ENCODE measurements around the gene EPN2. TPM values are rescaled to one million over a fixed set of nuclear protein-coding genes. Genes with fewer than 3 reads are reported as not detected.
A peak's percentile ranks its signal among the peaks of the same experiment; 100 is the strongest.
"Not testable (repeated sequence)": the region's sequence is repeated elsewhere in the genome, so short reads cannot be mapped to it uniquely, and the experiment has no call there.

Gene EPN2
- total RNA-seq (2012; rRNA removed): 32.2 and 35.8 TPM in 2 replicates

DNA sequence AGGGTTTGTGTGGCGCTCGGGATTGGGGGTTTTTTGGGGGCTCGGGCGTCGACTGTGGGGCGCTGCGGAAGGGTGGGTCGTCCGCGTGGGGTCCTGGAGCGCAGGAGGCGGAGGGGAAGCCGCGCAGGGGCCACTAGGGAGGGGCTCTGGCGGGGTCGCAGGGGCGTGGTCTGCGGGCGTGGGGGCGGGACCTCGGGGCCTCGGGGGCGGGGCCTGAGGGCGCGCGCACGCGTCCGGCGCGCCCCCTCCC is at the start of gene EPN2:
Gene EPN2, plus strand, starts transcription at position 228 of the 250 bp plus-strand sequence. CDS start 45,754 bp downstream, outside the sequence.
- not testable (repeated sequence) for H3K9me3 ChIP-seq (replicated peaks; ENCODE audit: low read length); H3K27me3 ChIP-seq (ENCODE audit: control insufficient read depth, insufficient read depth, low read length); H3K36me3 ChIP-seq (ENCODE audit: insufficient read depth, low read length)
- Histone ChIP-seq H3K4me1 (ENCODE audit: control insufficient read depth, insufficient read depth, low read length) (peaks cover 12% of the 10 kb centered on the region), H3K4me3 (ENCODE audit: low read length) (peak within 1 kb of the TSS; percentile 98), H3K9ac (ENCODE audit: low read depth, low read length) (peak within 1 kb of the TSS; percentile 93), H3K4me2 (ENCODE audit: low read length) (peak within 1 kb of the TSS; percentile 96)

- H3K36me3 ChIP-seq (ENCODE audit: insufficient read depth, low read length); H3K9ac ChIP-seq (ENCODE audit: low read depth, low read length); H3K27me3 ChIP-seq (ENCODE audit: control insufficient read depth, insufficient read depth, low read length); H3K4me2 ChIP-seq (ENCODE audit: low read length); H3K4me3 ChIP-seq (ENCODE audit: low read length); H3K9me3 ChIP-seq (replicated peaks; ENCODE audit: low read length); H3K4me1 ChIP-seq (ENCODE audit: control insufficient read depth, insufficient read depth, low read length): not testable (repeated sequence)
Measured at GRCh38 chr17:19187883-19188869, 49.0 kb upstream of the EPN2 start.

- H3K27me3 ChIP-seq (ENCODE audit: control insufficient read depth, insufficient read depth, low read length); H3K36me3 ChIP-seq (ENCODE audit: insufficient read depth, low read length); H3K9me3 ChIP-seq (replicated peaks; ENCODE audit: low read length); H3K4me1 ChIP-seq (ENCODE audit: control insufficient read depth, insufficient read depth, low read length); H3K9ac ChIP-seq (ENCODE audit: low read depth, low read length); H3K4me3 ChIP-seq (ENCODE audit: low read length); H3K4me2 ChIP-seq (ENCODE audit: low read length): not testable (repeated sequence)
Measured at GRCh38 chr17:19188870-19189708, 48.1 kb upstream of the EPN2 start.

DNA sequence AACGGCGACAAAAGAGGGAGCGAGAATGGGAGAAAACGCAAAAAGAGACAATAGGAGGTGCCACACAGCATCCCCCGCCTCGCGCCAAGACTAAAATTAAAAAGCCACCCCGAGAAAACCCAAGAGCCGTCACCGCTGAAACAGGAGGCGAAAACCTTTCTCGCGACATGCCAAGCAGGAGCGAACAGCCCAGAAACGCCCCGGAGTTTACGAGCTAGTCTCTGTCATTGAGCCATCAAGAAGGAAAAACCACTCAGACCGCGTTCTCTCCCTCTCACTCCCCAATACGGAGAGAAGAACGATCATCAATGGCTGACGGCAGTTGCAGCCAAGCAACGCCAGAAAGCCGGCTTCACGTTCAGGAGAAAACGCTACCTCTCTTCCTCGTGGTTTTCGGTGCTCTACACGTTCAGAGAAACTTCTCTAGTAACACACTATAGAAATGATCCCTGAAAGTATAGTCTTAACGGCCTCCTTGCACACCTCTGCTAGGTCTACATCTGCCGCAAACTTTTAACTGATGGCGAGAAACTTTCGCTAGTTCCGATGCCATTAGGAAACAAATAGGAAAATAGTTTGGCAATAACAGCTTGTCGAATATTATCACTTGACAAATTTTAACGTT is 47.3 kb upstream of the EPN2 start:
- H3K27me3 ChIP-seq (ENCODE audit: control insufficient read depth, insufficient read depth, low read length); H3K36me3 ChIP-seq (ENCODE audit: insufficient read depth, low read length); H3K9ac ChIP-seq (ENCODE audit: low read depth, low read length); H3K4me2 ChIP-seq (ENCODE audit: low read length); H3K4me1 ChIP-seq (ENCODE audit: control insufficient read depth, insufficient read depth, low read length); H3K9me3 ChIP-seq (replicated peaks; ENCODE audit: low read length); H3K4me3 ChIP-seq (ENCODE audit: low read length): not testable (repeated sequence)

DNA sequence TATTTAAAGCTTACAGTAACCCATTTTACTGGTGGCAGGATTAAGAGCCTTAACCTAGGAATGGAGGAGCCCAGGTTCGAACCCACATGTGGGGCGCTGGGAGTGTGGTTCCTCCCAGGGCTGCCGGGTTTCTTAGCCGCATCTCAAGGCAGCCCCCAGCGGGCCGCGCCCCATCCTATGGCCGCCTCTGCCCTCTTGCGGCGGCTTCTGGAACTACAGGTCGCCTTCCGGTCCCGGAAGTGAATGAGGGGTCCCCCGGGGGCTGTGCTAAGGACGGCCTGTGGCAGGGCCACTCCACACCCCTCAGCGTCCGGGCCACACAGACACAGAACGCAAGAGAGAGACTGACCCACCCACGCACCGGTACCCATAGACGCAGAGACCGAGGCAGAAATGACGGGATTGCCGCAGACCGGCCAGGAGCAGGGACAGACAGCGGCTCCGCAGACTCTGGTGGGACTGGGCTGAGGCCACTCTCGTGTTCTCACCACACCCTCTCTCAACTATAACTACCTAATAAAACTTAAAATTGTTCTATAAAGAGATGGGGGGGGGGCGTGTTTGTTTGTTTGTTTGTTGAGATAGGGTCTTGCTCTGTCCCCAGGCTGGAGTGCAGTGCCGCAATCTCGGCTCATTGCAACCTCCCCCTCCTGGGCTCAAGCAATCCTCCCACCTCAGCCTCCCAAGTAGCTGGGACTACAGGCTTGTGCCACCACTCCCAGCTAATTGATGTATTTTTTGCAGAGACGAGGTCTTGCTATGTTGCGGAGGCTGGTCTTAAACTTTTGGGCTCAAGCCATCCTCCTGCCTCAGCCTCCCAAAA is 40.6 kb upstream of the EPN2 start:
- H3K9ac ChIP-seq (ENCODE audit: low read depth, low read length): peak overlapping the region; percentile 47
- H3K9me3 ChIP-seq (replicated peaks; ENCODE audit: low read length); H3K27me3 ChIP-seq (ENCODE audit: control insufficient read depth, insufficient read depth, low read length); H3K4me1 ChIP-seq (ENCODE audit: control insufficient read depth, insufficient read depth, low read length); H3K36me3 ChIP-seq (ENCODE audit: insufficient read depth, low read length): not testable (repeated sequence)
- peak overlapping the region; percentile 59 for H3K4me3 ChIP-seq (ENCODE audit: low read length)
- H3K4me2 ChIP-seq (ENCODE audit: low read length): peak overlapping the region; percentile 64

DNA sequence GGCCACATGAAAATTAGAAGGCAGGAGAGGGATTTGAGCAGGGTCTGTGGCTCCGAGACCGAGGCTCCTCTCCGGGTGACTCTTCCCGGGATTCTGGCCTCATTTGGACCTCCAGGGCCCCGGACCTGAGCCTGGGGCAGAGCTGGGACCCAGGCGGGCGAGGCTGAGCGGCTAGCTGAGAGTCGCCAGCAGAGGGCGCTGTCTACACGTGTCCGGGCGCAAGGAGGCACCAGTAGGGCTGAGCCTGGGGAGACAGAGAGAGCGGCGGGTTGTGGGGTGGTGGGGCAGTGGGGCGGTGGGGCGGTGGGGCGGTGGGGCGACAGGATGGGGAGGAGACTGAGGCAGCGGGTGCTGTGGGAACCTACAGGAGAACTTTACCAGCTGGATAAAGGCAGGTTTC is 34.7 kb upstream of the EPN2 start:
- not testable (repeated sequence) for H3K4me2 ChIP-seq (ENCODE audit: low read length); H3K4me1 ChIP-seq (ENCODE audit: control insufficient read depth, insufficient read depth, low read length); H3K27me3 ChIP-seq (ENCODE audit: control insufficient read depth, insufficient read depth, low read length); H3K9ac ChIP-seq (ENCODE audit: low read depth, low read length); H3K36me3 ChIP-seq (ENCODE audit: insufficient read depth, low read length); H3K9me3 ChIP-seq (replicated peaks; ENCODE audit: low read length); H3K4me3 ChIP-seq (ENCODE audit: low read length)

GRCh38 chr17:19203429-19203828 is 33.7 kb upstream of the EPN2 start:
- not testable (repeated sequence) for H3K9ac ChIP-seq (ENCODE audit: low read depth, low read length); H3K4me2 ChIP-seq (ENCODE audit: low read length); H3K36me3 ChIP-seq (ENCODE audit: insufficient read depth, low read length); H3K9me3 ChIP-seq (replicated peaks; ENCODE audit: low read length); H3K4me3 ChIP-seq (ENCODE audit: low read length); H3K27me3 ChIP-seq (ENCODE audit: control insufficient read depth, insufficient read depth, low read length); H3K4me1 ChIP-seq (ENCODE audit: control insufficient read depth, insufficient read depth, low read length)

- not testable (repeated sequence) for H3K4me3 ChIP-seq (ENCODE audit: low read length); H3K9ac ChIP-seq (ENCODE audit: low read depth, low read length); H3K9me3 ChIP-seq (replicated peaks; ENCODE audit: low read length); H3K36me3 ChIP-seq (ENCODE audit: insufficient read depth, low read length); H3K4me2 ChIP-seq (ENCODE audit: low read length); H3K27me3 ChIP-seq (ENCODE audit: control insufficient read depth, insufficient read depth, low read length); H3K4me1 ChIP-seq (ENCODE audit: control insufficient read depth, insufficient read depth, low read length)
Measured at GRCh38 chr17:19215074-19215860, 21.9 kb upstream of the EPN2 start.

DNA sequence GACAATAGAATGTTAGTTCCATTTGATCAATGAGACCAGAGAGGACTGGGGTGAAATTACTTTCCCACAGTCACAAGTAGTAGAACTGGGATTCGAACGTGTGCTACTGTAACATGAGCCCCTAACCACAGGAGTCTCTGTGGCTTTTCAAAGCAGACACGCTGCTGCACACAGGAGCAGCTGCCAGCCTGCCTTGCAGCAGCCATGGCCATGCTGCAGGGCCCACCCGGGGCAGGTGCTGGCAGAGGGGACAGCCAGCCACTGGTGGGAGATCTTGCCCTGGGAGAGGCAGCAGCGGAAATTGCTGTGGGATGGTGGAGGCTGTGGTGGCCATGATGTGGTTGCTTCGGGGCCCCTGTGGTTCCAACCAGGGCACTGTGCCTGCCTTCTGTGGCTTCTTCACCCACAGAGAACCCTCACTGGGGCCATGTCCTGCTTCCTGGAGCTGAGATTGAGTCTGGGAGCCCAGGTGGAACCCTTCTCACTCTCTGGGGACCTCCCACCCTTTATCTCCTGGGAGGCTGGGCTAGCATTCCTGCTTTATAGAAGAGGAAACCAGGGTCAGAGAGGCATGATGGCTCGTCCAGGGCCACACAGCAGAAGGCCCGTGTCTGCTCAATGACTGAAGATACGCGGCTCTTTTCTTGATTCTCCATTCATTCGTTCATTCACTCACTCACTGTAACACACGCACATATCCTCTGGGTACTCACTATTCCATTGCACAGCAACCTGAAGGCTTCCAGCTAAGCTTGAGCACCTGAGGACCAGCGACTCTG is 20.8 kb upstream of the EPN2 start:
- H3K9me3 ChIP-seq (replicated peaks; ENCODE audit: low read length); H3K36me3 ChIP-seq (ENCODE audit: insufficient read depth, low read length); H3K9ac ChIP-seq (ENCODE audit: low read depth, low read length); H3K4me2 ChIP-seq (ENCODE audit: low read length); H3K27me3 ChIP-seq (ENCODE audit: control insufficient read depth, insufficient read depth, low read length); H3K4me1 ChIP-seq (ENCODE audit: control insufficient read depth, insufficient read depth, low read length); H3K4me3 ChIP-seq (ENCODE audit: low read length): not testable (repeated sequence)

DNA sequence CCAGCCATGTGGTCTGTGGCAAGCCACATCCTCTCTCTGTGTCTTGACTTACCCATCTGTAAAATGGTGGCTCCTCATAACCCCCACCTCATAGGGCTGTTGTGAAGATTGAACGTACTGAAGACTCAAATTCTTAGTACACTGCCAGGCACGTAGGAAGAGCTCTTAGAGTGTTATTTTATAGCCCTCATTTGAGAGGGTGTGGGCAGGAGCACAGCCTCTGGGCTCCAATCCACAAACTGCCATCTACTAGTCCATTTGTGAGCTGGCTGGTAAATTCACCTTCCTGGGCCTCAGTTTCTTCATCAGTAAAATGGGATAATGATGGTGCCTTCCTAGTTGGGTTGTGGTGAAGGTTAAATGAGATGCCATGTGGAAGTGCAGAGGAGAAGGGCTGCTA is 18.3 kb upstream of the EPN2 start:
- not testable (repeated sequence) for H3K27me3 ChIP-seq (ENCODE audit: control insufficient read depth, insufficient read depth, low read length); H3K4me3 ChIP-seq (ENCODE audit: low read length); H3K9me3 ChIP-seq (replicated peaks; ENCODE audit: low read length); H3K36me3 ChIP-seq (ENCODE audit: insufficient read depth, low read length); H3K9ac ChIP-seq (ENCODE audit: low read depth, low read length); H3K4me1 ChIP-seq (ENCODE audit: control insufficient read depth, insufficient read depth, low read length); H3K4me2 ChIP-seq (ENCODE audit: low read length)

Data from skeletal muscle satellite cell (primary cell).